HepG2 (cell line): ENCODE results near the gene ZCCHC3. TPM values are rescaled to one million over a fixed set of nuclear protein-coding genes. Genes with fewer than 3 reads are reported as not detected.

Experiments
- CREB1 ChIP-seq, 2 experiments: fragments of 450-650 bp in 1 of 2; IDR thresholded peaks; 2 replicates each; pipeline ENCODE4 v1.6.1; 2016 to 2017; ENCODE audit warnings: control low read depth in 1 of 2, mild to moderate bottlenecking in 1 of 2, missing compliant biosample characterization in 1 of 2, missing genetic modification characterization in 1 of 2
- HNF4A ChIP-seq: sonication (generic); formaldehyde crosslinking; IDR thresholded peaks from 2 replicates; pipeline ENCODE4 v1.4.0; 2020; ENCODE audit warnings: missing genetic modification reagents
- KDM3A ChIP-seq: IDR thresholded peaks from 2 replicates; pipeline ENCODE4 v1.6.1; 2018; ENCODE audit warnings: low read depth, missing compliant biosample characterization
- MZF1 ChIP-seq: sonication (generic); formaldehyde crosslinking; IDR thresholded peaks from 2 replicates; pipeline ENCODE4 v1.8.1; 2023; ENCODE audit warnings: mild to moderate bottlenecking, missing genetic modification reagents, borderline replicate concordance
- NR2F1 ChIP-seq, 2 experiments: fragments of 450-650 bp in 1 of 2; formaldehyde crosslinking in 1 of 2; IDR thresholded peaks; 2 replicates each; pipeline versions ENCODE4 v1.5.0 to v1.6.1; 2016 to 2020; ENCODE audit warnings: mild to moderate bottlenecking in 1 of 2, missing compliant biosample characterization in 1 of 2, missing genetic modification reagents in 1 of 2, moderate library complexity in 1 of 2
- RARA ChIP-seq: IDR thresholded peaks from 2 replicates; pipeline ENCODE4 v1.6.1; 2016; ENCODE audit warnings: missing genetic modification reagents, missing compliant biosample characterization
- SAFB2 ChIP-seq: sonication (generic); formaldehyde crosslinking; IDR thresholded peaks from 2 replicates; pipeline ENCODE4 v1.5.1; 2020; ENCODE audit warnings: missing genetic modification reagents, low read depth, mild to moderate bottlenecking, borderline replicate concordance
- YY1 ChIP-seq: IDR thresholded peaks from 2 replicates; pipeline ENCODE4 v1.6.1; 2011; ENCODE audit warnings: low read length, low read depth, moderate library complexity, mild to moderate bottlenecking; ENCODE audit not compliant: insufficient read depth, insufficient replicate concordance
- ZNF251 ChIP-seq: sonication (generic); formaldehyde crosslinking; IDR thresholded peaks from 2 replicates; pipeline ENCODE4 v1.9.0; 2021; ENCODE audit warnings: mild to moderate bottlenecking, missing genetic modification reagents
- ZNF33B ChIP-seq: sonication (generic); formaldehyde crosslinking; IDR thresholded peaks from 2 replicates; pipeline ENCODE4 v1.5.1; 2020; ENCODE audit warnings: mild to moderate bottlenecking, missing genetic modification reagents
- ZNF549 ChIP-seq: sonication (generic); formaldehyde crosslinking; IDR thresholded peaks from 2 replicates; pipeline ENCODE4 v1.5.0; 2020; ENCODE audit warnings: missing genetic modification reagents
- ZNF761 ChIP-seq: sonication (generic); formaldehyde crosslinking; conservative IDR thresholded peaks from 2 replicates; pipeline ENCODE4 v1.4.0; 2020; ENCODE audit warnings: mild to moderate bottlenecking, missing genetic modification reagents
- polyA plus RNA-seq, 8 experiments: library from polyadenylated mRNA; depleted of rRNA in 3 of 8; stranded (reverse) in 7 of 8; unstranded in 1 of 8; fragments of >200 nt; fragmentation: Illumina TruSeq in 4 of 8; extraction: Trizol in 4 of 8; gene quantifications; 2 replicates each; pipeline versions ENCODE4 v1.2.1 to v1.2.3, GENCODE V29; 2011 to 2016; ENCODE audit warnings: low read depth in 4 of 8, missing spikeins in 1 of 8, mixed read lengths in 1 of 8; ENCODE audit not compliant: insufficient read depth in 1 of 8
- total RNA-seq, 5 experiments: library from RNA; depleted of rRNA; stranded (reverse); fragments of >200 nt; fragmentation: Illumina TruSeq; extraction: Trizol; gene quantifications; 2 replicates each; pipeline ENCODE4 v1.2.3, GENCODE V29; 2016; ENCODE audit warnings: low read depth in 1 of 5
- TF ChIP-seq, protein P1 (sequence below): sonication (generic); formaldehyde crosslinking; IDR thresholded peaks from 2 replicates; pipeline ENCODE4 v1.5.0; 2020; ENCODE audit warnings: mild to moderate bottlenecking, low read depth, missing genetic modification reagents, borderline replicate concordance
- TF ChIP-seq, protein P2 (sequence below): sonication (generic); formaldehyde crosslinking; IDR thresholded peaks from 2 replicates; pipeline ENCODE4 v1.5.1; 2020; ENCODE audit warnings: mild to moderate bottlenecking, missing genetic modification reagents, moderate library complexity
- TF ChIP-seq, protein P3 (sequence below): fragments of 450-650 bp; IDR thresholded peaks from 2 replicates; pipeline ENCODE4 v1.6.1; 2017; ENCODE audit warnings: mild to moderate bottlenecking
- TF ChIP-seq, protein P4 (sequence below): sonication (generic); formaldehyde crosslinking; IDR thresholded peaks from 2 replicates; pipeline ENCODE4 v1.4.0; 2020; ENCODE audit warnings: missing genetic modification reagents

ZCCHC3 gene
- total and polyA plus RNA-seq, 2 of the 13 experiments (the other 11 are each of a cell fraction or from before 2014, with no cell fraction given): 46.6 to 63.0 TPM

DNA sequence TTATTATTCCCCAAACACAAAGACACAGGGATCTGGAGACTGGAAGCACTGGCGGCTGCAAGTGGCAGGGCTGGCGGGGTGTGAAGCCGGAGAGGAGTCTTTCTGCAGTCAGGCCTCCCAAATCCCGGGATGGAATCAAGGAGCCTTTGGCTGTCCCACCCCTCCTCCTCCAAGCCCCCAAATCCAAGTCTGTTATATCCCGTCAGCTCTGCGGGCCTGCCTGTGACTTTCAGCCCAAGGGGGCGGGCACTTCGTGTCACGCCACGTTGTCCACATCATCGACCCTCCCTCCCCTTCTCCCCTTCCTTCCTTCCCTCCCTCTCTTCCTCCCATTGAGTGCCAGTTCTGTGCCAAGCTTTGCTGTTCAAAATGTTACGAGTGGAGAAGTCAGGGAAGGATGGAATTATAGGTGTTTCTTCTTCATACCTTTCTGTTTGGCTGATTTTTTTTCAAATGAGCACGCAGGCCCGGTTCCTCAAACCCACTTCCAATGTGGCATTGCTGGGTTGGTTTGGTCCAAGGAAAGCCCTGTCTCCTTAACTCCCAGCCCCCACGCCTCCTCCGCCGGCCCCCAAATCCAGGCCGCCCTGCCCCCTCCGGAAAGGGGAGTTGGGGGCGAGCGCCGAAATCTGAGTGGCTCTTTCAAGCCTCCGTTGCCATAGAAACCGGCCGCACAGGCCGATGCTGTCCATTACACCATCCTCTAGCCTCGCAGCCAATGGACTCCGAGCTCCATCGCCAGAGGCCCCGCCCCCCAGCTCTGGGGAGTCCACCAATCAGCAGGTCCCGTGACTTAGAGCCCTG lies 12.7 kb downstream of the ZCCHC3 start (continued):
- TF ChIP-seq MZF1 (CRISPR knock-in tag) (no peak), ZNF251 (CRISPR knock-in tag) (0 out of 2 replicates have a peak, but pooled peaks have one; percentile 63), SAFB2 (CRISPR knock-in tag) (no peak), HNF4A (CRISPR knock-in tag) (no peak), ZNF33B (CRISPR knock-in tag) (peak; percentile 68; the same call in 1 of the 2 replicates), YY1 (no peak), ZNF761 (no peak), ZNF549 (CRISPR knock-in tag) (no peak), RARA (no peak), KDM3A (CRISPR knock-in tag) (no peak), CREB1 (IDR thresholded peaks at IDR 0.05) (0 out of 2 replicates have a peak, but pooled peaks have one; percentile 52), CREB1 (CRISPR knock-in tag; IDR thresholded peaks at IDR 0.05) (no peak), NR2F1 (CRISPR knock-in tag; IDR thresholded peaks at IDR 0.05) (0 out of 4 replicates have a peak, but pooled peaks of 1 of the 2 experiments have one; percentile 23)
- TF ChIP-seq, protein P1, sequence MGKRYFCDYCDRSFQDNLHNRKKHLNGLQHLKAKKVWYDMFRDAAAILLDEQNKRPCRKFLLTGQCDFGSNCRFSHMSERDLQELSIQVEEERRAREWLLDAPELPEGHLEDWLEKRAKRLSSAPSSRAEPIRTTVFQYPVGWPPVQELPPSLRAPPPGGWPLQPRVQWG (CRISPR knock-in tag): no peak
- TF ChIP-seq, protein P2, sequence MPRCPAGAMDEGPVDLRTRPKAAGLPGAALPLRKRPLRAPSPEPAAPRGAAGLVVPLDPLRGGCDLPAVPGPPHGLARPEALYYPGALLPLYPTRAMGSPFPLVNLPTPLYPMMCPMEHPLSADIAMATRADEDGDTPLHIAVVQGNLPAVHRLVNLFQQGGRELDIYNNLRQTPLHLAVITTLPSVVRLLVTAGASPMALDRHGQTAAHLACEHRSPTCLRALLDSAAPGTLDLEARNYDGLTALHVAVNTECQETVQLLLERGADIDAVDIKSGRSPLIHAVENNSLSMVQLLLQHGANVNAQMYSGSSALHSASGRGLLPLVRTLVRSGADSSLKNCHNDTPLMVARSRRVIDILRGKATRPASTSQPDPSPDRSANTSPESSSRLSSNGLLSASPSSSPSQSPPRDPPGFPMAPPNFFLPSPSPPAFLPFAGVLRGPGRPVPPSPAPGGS (CRISPR knock-in tag): peak; percentile 92
- TF ChIP-seq, protein P3, sequence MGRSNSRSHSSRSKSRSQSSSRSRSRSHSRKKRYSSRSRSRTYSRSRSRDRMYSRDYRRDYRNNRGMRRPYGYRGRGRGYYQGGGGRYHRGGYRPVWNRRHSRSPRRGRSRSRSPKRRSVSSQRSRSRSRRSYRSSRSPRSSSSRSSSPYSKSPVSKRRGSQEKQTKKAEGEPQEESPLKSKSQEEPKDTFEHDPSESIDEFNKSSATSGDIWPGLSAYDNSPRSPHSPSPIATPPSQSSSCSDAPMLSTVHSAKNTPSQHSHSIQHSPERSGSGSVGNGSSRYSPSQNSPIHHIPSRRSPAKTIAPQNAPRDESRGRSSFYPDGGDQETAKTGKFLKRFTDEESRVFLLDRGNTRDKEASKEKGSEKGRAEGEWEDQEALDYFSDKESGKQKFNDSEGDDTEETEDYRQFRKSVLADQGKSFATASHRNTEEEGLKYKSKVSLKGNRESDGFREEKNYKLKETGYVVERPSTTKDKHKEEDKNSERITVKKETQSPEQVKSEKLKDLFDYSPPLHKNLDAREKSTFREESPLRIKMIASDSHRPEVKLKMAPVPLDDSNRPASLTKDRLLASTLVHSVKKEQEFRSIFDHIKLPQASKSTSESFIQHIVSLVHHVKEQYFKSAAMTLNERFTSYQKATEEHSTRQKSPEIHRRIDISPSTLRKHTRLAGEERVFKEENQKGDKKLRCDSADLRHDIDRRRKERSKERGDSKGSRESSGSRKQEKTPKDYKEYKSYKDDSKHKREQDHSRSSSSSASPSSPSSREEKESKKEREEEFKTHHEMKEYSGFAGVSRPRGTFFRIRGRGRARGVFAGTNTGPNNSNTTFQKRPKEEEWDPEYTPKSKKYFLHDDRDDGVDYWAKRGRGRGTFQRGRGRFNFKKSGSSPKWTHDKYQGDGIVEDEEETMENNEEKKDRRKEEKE: no peak
- TF ChIP-seq, protein P4, sequence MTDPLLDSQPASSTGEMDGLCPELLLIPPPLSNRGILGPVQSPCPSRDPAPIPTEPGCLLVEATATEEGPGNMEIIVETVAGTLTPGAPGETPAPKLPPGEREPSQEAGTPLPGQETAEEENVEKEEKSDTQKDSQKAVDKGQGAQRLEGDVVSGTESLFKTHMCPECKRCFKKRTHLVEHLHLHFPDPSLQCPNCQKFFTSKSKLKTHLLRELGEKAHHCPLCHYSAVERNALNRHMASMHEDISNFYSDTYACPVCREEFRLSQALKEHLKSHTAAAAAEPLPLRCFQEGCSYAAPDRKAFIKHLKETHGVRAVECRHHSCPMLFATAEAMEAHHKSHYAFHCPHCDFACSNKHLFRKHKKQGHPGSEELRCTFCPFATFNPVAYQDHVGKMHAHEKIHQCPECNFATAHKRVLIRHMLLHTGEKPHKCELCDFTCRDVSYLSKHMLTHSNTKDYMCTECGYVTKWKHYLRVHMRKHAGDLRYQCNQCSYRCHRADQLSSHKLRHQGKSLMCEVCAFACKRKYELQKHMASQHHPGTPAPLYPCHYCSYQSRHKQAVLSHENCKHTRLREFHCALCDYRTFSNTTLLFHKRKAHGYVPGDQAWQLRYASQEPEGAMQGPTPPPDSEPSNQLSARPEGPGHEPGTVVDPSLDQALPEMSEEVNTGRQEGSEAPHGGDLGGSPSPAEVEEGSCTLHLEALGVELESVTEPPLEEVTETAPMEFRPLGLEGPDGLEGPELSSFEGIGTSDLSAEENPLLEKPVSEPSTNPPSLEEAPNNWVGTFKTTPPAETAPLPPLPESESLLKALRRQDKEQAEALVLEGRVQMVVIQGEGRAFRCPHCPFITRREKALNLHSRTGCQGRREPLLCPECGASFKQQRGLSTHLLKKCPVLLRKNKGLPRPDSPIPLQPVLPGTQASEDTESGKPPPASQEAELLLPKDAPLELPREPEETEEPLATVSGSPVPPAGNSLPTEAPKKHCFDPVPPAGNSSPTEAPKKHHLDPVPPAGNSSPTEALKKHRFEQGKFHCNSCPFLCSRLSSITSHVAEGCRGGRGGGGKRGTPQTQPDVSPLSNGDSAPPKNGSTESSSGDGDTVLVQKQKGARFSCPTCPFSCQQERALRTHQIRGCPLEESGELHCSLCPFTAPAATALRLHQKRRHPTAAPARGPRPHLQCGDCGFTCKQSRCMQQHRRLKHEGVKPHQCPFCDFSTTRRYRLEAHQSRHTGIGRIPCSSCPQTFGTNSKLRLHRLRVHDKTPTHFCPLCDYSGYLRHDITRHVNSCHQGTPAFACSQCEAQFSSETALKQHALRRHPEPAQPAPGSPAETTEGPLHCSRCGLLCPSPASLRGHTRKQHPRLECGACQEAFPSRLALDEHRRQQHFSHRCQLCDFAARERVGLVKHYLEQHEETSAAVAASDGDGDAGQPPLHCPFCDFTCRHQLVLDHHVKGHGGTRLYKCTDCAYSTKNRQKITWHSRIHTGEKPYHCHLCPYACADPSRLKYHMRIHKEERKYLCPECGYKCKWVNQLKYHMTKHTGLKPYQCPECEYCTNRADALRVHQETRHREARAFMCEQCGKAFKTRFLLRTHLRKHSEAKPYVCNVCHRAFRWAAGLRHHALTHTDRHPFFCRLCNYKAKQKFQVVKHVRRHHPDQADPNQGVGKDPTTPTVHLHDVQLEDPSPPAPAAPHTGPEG (CRISPR knock-in tag): peak; percentile 62
